Embryonic facial prominence (tissue), 1 donor: ENCODE measurements around the gene ACTRT2.

ENCODE experiments used
- DNase-seq: peaks from one replicate; pipeline ENCODE4 v3.0.0-alpha.2; 2016; ENCODE audit errors: extremely low spot score

ACTRT2 gene

DNA sequence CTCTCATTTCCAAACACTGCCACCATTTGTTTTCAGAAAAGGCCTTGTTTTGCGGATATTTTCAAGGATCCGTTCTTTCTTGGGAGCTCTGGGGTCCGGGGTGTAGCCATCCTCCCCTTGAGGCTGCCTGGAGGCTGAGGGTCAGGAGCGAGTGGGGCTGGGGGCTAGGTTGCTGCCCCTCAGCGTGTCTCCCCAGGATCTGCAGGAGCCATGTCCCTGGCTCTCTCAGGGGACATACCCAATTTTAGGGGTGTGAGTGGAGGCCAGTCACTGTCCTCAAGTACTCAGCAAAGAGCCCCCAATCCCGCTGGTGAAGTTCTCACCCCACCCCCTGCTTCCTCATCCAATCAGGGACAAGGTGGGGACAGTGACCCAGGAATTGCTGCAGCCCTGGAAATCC lies 32.7 kb downstream of the ACTRT2 start:
- no peak for DNase-seq

GRCh38 chr1:3054474-3054873 lies 33.2 kb downstream of the ACTRT2 start:
- DNase-seq, result no peak

DNA sequence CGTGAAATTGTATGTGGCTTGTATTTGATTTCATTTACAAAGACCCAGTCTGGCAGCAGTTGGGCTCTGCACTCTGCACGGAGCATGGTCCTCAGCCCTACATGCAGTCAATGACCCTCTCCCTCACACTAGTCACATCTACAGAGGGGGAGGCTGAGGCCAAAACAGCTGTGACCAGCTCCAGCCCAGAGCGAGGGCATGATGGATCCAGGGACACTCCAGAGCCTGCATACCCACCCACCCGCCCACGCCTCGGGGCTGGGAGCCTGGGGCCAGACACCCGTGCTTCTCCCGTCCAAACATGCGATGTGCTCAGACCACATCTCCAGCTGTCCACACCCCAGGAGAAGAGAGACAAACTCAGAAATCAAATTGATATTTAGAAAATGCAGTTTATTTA lies 33.8 kb downstream of the ACTRT2 start:
- DNase-seq, result no peak

DNA sequence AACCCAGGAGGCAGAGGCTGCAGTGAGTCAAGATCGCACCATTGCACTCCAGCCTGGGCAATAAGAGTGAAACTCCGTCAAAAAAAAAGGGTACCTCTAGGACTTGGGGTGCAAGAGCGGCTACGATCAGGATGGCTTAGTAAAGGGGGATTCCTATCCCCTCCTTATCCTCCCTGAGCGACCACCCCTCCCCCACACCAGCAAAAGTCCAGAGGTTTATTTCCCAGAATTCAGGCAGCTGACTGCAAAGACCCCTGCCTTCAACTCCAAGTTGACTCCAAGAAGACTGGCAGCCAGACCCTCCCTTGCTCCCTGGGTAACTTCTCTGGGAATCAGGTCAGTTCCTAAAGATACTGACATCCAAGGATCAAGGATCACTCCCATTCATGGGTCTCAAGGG lies 35.4 kb downstream of the ACTRT2 start:
- no peak for DNase-seq

GRCh38 chr1:3058263-3059030 lies 37.2 kb downstream of the ACTRT2 start:
- no peak for DNase-seq

DNA sequence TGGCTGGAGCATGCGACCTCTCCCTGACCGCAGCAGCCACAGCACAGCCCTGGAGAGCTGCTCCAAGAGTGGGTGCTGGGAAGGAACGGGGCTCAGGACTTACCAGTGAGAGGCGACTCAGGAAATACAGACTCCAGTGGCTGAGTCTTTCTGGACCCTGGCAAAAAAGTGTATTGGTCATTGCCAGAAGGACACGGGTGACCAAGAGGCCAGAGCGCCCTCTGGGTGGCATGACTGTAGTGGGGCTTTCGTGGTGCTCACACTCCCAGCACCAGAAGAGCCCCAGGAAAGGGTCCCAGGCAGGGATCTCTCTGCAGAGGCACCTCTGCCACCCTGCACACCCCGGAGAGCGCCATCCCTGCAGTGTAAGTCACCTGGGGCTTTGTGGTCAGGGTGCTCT lies 38.9 kb downstream of the ACTRT2 start:
- no peak for DNase-seq

- DNase-seq, result no peak
Measured at GRCh38 chr1:3060601-3061551, 39.6 kb downstream of the ACTRT2 start.

DNA sequence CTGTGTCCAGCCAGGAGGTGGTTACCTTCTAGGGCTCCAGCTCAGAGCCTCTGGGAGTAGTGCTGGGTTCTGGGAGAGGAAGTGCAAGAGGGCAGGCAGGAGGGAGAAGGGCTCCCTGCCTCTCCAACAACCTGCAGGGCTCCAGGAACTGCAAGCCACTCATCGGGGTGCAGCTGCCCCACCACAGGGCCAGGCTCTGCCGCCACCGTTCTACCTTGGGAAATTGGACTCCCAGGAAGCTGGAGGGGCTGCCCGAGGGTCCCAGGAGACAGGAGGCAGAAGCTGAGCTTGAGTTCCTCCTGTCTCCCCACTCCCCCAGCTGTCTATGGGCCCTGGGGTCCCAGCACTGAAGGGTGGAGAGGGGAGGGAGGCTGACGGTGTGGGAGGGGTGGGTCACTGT lies 40.3 kb downstream of the ACTRT2 start:
- DNase-seq, result no peak

DNA sequence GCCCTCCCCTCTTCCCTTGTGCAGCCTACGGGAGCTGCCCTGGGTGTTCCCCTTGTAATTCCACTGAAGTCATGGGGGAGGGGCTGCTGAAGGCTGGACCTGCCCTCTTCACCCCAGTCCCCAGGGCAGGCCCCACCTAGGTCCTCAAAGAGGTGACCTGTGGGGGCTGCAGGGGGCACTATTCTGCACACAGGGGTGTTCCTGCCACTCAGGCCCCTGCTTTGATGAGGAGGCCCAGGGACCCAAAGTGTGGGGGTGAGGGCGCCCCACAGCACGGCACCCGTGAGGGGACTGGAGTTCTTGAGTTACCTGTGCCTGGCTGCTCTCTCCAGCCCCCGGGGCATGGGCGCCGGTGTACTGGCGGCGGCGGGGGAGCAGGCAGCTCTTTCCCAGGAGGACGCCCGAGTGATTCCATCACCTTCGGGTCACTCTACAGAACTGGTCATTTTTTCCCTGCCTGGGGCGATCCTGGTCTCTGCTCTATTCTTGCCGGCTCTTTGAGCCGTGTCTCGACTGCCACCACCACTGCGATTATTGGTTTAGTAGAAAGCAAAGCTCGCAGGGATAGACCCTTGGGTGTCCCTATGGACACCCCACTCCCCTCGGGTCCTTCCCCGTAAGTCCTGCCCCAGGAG lies 40.8 kb downstream of the ACTRT2 start:
- no peak for DNase-seq

- DNase-seq, result no peak
Measured at GRCh38 chr1:3062616-3063378, 41.5 kb downstream of the ACTRT2 start.

DNA sequence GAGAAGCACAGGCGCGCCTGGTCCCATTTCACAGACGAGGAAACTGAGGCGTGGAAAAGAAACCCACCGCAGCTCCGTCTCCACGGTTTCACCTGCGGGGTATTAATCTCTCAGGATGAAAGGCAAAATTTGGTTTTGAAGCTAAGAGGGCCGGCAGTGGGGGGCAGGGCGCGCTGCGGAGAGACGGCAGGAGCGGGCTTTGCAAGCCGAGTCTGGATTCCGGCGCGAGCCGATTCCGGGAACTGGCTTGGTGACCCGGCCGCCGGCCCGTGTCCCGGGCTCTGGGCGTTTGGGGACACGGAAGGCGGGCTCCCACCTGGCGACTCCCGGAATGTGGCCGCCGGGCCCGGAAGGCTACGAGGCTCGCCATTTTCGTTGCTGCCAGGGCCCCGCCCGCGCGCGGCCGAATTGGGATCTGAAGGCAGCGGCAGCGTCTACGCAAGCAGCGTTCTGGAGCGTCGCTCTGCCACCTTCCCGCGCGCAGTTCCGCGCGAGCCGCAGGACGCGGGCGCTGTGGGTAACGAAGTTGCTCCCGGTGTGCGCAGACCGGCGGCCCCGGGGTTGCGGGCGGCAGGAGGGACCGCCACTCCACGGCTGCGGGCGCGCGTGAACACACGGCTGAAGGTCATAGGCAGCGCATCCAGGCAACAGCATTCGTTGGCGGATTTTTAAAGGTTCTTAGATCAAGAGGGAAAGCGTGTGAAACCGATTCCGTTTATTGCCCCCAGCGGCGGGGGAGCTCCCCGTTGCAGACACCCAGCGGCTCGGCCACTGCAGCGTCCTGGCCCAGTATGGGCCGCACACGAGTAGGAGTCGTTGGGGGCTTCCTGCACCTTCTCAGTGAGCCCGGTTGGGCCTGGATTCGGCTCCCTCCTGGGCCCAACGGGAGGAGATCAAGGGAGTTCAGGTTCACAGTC lies 42.4 kb downstream of the ACTRT2 start:
- no peak for DNase-seq

DNA sequence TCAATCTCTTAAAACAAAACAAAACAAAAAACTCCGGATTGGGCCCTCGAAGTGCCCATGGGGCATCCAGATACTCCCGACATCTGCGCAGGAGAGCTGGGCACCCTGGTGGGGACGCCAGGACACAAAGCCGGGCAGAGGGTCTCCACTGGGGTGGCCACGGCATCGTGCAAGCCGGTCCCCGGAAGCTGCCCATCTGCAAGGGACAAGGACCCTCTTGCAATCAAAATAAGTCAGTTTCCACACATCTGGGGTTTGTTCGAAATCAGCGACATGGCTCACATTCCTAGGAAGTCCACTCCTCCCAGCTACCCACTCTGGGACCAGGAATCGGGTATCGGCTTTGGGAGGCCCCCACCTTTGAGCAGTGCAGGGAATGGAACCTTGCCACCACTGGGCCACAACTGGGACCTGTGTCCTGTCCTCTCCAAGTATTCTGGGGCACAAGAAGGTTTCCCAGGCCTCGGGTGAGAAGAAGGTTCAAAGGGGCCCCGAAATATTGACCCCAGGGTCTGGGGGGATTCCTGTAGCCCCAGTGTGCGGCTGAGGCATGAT lies 43.1 kb downstream of the ACTRT2 start:
- no peak for DNase-seq

- DNase-seq, result no peak
Measured at GRCh38 chr1:3064901-3065300, 43.6 kb downstream of the ACTRT2 start.

- DNase-seq, result no peak
Measured at GRCh38 chr1:3065396-3065795, 44.1 kb downstream of the ACTRT2 start.

DNA sequence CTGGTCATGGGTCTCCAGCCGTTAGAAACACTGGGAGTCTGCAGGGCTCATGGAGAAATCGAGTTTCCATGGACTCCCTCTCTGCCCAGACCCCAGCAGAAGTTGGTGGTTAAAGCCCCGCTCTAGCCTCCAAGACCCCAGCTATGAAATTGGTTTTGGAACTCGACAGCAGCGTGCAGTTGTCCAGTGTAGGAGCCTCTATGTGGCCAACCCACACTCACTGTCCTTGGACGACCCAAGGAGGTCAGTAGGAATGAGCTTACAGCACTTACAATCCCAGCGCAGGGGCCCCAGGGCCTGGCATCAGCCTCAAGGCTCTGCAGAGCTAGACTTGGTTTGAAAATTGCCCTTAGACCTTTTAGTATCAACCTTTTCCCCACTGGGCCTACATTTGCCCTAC lies 44.5 kb downstream of the ACTRT2 start:
- no peak for DNase-seq

DNA sequence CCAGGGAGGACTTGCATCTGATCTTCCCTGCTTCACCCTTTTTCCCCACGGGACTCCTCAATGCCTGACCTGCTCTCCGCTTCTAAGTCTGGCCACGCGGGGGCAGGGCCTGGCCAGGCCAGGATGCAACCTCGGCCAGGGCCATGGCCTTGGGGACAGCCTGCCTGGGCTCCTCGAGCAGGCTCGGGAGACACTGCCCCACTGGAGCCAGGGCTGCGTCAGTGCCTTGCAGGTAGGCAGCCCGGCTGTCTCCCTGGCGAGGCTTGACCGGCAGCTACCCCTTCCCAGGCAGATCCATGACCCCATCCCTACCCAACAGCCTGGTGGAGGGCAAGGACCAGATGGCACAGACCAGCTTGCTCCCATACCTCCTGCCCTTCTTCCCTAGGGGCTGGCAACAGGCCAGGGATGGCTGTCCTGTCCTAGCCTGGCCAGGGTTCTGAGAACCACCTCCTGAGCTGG lies 45.0 kb downstream of the ACTRT2 start:
- DNase-seq, result no peak

DNA sequence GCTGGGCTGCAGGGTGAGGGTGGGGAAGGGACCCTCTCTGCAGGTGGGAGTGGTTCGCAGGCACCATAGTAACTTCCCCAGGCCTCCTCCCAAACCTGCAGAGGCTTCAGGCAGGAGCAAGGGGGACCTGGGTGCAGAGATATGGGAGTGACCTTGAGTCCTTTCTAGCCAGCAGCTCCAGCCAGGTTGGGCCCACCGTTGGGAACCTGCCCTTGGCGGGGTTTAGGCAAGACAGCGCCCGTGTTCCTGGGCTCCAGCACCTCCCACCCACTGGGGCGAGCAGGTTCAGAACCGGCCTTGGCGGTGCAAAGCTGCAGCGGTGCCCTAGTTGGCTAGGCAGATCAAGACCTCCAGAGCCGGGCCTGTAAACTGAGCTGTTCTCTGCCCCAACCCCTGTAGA lies 45.6 kb downstream of the ACTRT2 start:
- DNase-seq, result no peak

DNA sequence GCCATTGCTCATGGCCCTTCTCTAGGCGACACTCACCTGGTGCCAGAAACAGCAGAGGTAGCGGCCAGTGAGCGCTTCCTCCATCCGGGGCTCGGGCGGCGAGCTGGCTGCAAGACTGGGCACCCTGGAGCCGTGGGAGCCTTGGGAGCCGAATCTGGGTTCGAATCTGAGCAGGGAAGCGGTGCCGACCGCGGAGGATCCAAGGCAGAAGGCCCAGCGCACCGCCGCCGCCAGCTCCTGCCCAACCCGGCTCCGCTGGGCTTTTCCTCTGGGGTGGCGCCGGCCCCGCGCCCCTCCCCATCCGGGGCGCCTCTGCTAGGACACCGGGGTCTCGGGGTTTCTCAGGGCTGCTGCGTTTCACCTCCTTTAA lies 46.0 kb downstream of the ACTRT2 start:
- no peak for DNase-seq

GRCh38 chr1:3067671-3068563 lies 46.6 kb downstream of the ACTRT2 start:
- no peak for DNase-seq
